Stimulated activated naive CD8-positive, alpha-beta T cell treated with anti-CD3 and anti-CD28 coated beads, Interleukin-15, Interleukin-2, amounts not matched to agents 100 U/mL and 50 U/mL, for 24 hours (primary cell): ENCODE measurements around the gene COG5.

Experiments
- ATAC-seq: fragments of 150-1000 bp; cut with Tn5 transposase; one replicate; pipeline ENCODE4 v1.10.0; 2021
- DNase-seq: peaks from one replicate; pipeline ENCODE4 v3.0.0; 2021

The COG5 gene

GRCh38 chr7:107330478-107330877 lies 233.2 kb downstream of the COG5 start:
- DNase-seq: no peak
- no peak for ATAC-seq

DNA sequence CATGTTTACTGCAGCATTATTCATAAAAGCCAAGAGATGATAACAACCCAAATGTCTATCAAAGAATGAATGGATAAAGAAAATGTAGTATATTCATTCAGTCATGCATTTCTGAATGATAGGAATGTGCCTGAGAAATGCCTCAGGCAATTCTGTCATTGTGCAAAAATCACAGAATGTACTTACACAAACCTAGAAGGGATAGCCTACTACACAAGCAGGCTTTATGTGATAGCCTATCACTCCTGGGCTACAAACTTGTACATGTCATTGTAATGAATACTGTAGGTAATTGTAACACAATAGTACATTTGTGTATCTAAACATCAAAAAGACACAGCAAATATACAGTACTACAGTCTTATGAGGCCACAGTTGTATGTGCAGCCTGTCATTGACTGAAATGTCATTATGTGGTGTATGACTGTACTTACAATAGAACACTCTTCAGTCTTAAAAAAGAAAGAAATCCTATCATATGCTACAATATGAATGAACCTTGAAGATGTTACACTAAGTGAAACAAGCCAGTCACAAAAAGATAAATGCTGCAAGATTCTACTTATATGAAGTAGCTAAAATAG lies 235.6 kb downstream of the COG5 start:
- ATAC-seq: no peak

DNA sequence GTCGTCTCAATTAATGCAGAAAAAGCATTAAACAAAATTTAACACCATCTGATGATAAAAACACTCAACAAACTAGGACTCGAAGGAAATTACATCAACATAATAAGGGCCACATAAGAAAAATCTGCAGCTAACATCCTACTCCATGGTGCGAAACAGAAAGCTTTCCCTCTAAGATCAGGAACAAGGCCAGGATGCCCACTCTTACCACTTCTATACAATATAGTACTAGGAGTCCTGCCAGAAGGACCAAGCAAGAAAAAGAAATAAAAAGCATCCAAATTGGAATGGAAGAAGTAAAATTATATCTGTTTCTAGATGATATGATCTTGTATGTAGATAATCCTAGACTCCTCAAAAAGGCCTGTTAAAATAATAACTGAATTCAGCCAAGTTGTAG lies 237.7 kb downstream of the COG5 start:
- ATAC-seq (no peak), DNase-seq (no peak)

More for the DNA sequence above, 235.6 kb downstream of the COG5 start:
- no peak for DNase-seq

DNA sequence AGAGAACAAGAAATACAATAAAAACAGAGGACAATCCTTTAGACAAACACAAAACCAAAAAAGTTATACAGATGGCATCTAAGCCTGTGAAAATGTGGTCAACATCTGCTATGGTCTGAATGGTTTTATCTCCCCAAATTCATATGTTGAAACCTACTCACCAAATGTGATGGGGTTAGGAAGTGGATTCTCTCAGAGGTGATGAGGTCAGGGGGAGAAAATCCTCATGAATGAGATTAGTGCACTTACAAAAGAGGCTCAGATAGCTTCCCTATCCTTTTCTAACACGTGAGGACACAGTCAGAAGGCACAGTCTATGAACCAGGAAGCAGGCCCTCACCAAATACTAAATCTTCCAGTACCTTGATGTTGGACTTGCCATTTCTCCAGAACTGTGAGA lies 241.7 kb downstream of the COG5 start:
- ATAC-seq: no peak
- DNase-seq: no peak

- DNase-seq (no peak), ATAC-seq (no peak)
These were observed 242.1 kb downstream of the COG5 start for GRCh38 chr7:107321611-107322010.

DNA sequence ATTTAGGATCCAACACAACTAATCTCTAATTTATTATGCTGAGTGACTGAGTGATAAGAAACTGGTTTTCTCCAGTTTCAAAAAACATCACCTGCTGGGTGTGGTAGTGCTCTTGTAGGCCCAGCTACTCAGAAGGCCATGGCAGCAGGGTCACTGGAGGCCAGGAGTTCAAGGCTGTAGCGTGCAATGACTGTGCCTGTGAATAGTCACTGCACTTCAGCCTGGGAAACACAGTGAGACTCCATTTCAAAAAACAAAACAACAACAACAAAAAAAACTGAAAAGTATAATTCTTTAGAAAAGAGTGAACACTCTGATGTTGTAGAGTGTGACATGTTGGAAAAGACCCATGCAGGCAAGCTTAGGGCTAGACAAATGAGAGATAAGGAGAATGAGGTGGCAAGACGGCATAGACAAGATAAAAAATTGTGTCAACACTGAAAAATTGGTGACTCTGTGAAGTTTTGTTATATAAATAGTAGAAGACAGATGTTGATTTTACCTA lies 243.9 kb downstream of the COG5 start:
- no peak for DNase-seq
- no peak for ATAC-seq

DNA sequence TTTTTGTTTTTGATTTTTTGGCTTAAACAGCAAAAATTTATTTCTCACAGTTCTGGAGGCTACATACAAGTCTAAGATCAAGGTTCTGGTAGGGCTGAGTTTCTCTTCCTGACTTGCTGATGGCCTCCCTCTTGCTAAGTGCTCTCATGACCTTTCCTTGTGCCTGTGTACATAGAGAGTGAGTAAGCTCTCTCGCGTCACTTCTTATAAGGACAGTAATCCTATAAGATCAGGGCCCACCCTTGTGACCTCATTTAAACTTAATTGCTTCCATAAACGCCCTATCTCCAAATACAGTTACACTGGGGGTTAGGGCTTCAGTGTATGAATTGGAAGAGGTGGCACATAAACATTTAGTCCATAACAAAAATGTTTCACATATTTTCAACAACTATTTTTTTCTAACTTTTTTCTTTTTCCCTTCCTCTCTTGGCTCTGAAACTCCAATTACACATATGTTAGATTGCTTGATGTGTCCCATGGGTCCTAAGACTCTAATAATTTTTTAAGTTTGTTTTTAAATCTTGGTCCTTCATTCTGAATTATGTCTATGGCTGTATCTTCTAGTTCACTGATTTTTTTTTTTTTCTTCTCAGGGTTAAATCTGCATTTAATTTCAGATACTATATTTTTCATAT lies 245.1 kb downstream of the COG5 start:
- no peak for DNase-seq
- ATAC-seq: no peak

- ATAC-seq (no peak), DNase-seq (no peak)
These were observed 248.0 kb downstream of the COG5 start for GRCh38 chr7:107315716-107316220.

- no peak for ATAC-seq
- DNase-seq: no peak
These were observed 250.4 kb downstream of the COG5 start for GRCh38 chr7:107313355-107313754.

DNA sequence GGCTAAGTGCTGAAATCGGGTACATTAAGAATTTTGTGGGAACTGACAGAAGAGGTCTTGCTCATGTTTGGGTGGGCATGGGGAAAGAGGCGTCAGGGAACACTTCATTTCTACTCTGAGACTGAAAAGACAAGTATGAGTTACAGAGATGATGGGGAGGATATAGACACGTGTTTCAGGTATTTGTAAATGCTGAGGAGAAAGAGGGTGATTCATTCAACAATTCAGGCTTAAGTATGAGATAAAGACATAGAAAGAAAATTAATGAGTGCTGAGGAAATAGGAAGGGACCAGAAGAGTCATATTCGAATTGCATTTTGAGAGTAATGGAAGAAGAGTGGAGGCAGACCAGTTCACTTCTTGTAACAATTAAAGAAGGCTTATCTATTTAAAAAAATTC lies 251.3 kb downstream of the COG5 start:
- no peak for DNase-seq
- ATAC-seq: no peak

- DNase-seq (no peak), ATAC-seq (no peak)
These were observed 254.4 kb downstream of the COG5 start for GRCh38 chr7:107309296-107309695.

GRCh38 chr7:107304636-107305035 lies 259.1 kb downstream of the COG5 start:
- ATAC-seq (no peak), DNase-seq (no peak)

GRCh38 chr7:107304063-107304462 lies 259.7 kb downstream of the COG5 start:
- no peak for ATAC-seq
- DNase-seq: no peak

DNA sequence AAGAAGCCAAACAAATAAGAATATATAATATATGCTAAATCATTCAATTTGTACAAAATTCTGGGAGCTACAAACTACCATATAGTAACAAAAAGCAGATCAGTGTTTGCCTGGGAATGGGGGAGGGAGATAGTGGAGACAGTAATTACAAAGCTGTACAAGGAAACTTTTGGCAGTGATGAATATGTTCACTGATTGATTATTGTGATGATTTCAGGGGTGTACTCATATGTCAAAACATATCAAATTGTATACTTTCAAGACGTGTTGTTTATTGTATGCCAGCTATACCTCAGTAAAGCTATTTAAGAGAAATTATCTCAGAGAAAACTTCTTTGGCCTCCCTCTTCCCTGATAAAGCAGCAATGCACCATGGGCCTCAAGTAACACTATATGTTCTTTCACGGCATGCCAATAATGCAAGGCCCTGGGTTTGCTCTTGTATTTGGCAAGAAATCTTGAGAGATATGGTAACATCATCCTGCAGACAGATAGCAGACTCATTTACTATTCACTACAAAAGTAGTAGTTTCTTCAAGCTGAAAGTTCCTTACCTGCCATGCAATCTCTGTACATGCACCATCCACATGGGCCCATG lies 261.4 kb downstream of the COG5 start:
- DNase-seq (no peak), ATAC-seq (no peak)

- ATAC-seq (no peak), DNase-seq (no peak)
These were observed 269.5 kb downstream of the COG5 start for GRCh38 chr7:107294182-107294581.

DNA sequence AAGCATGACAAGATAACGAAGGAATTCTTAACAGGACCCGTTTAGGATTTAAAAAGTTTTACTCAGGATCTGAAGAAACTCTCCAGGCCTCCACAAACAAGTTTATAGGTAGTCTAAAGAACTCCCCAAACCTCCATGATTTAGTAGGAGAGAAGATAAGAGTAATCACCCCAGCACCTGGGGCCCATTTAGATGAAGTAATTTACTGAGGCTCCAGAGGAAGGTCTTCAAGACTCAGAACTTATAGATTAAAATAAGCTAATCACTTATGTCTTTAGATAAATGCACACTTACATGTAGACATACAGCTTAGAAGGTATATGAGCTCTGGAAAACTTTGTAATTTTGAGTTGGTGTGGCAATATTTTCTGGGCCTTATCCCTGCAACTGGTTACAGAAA lies 271.1 kb downstream of the COG5 start:
- ATAC-seq: no peak
- no peak for DNase-seq

GRCh38 chr7:107291434-107291833 lies 272.3 kb downstream of the COG5 start:
- DNase-seq (no peak), ATAC-seq (no peak)

- no peak for ATAC-seq
- DNase-seq: no peak
These were observed 276.7 kb downstream of the COG5 start for GRCh38 chr7:107286751-107287621.

DNA sequence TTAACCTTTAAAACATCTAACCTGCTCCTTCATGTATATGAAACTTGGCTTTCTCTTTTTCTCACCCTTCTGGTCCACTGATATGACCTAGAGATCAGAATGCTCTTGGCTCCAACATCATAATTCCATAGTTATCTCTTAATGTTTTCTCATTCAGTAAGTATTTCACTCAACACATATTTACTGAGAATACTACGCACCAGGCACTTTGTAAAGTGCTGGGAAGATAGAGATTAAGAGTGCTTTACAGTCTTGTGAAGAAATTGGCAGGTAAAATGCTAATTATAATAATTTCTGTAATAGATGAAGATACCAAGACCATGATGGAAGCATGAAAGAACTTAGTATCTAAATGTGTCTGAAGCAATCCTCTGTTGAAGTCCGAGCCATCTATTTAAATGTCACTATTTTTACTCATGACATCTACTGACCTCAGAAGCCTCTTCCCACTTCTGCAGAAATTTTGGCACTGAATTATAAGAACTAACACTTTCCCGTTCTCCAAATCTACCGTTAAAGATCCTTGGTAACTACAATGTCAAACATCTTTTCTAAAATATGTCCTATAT lies 278.7 kb downstream of the COG5 start:
- no peak for ATAC-seq
- DNase-seq: no peak

DNA sequence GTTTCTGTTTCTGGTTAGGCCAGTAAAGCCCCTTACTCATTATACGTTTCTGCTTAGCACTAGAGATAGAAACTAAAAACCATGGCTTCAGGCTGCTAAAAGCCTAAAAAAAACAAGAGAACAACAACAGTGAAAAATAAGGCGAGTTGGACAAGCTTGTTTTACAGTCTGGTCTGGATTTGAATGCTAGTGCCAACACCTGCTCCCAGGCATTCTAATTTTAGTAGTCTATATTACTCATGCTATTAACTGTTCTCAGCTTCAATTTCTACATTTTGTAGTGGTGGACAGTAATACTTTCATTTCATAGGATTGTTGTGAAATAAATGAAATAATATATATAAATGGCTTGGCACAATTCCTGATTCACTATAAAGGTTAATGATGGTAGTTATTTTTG lies 286.4 kb downstream of the COG5 start:
- DNase-seq (no peak), ATAC-seq (no peak)

- ATAC-seq (no peak), DNase-seq (no peak)
These were observed 287.4 kb downstream of the COG5 start for GRCh38 chr7:107276220-107276827.

DNA sequence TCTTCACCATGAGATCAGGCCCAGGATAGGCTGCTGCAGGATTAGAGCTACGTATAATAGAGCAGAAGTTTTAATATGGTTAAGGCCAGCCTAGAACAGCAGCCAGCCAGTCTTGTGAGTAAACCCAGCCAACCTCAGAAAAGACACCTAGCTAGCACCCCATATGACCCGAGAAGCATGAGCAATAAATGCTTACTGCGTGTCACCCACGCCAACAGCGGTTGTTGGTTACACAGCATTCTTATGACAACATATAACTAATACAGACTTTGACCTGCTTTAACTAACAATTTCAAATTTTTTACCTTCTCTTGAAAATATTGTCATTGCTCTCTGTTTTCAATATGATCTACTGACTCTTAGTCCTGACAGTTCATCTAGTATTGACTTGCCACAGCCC lies 289.2 kb downstream of the COG5 start:
- DNase-seq (no peak), ATAC-seq (peak; percentile 36)
